Sigmoid colon (tissue), 7 donors: Measurements from ENCODE around the gene SPIN1. TPM values are rescaled to one million over a fixed set of nuclear protein-coding genes. Genes with fewer than 3 reads are reported as not detected.

Source experiments
- DNase-seq: peaks from one replicate; pipeline ENCODE4 v3.0.0-alpha.2; 2019
- H3K27ac ChIP-seq, 4 donors: fragments of 200-600 bp; sonication (generic); one replicate each; pipeline ENCODE4 v1.5.1; 2016 to 2019; ENCODE audit warnings: mild to moderate bottlenecking in 1 of 4
- H3K27me3 ChIP-seq, 3 donors: fragments of 200-600 bp; sonication (generic); one replicate each; pipeline ENCODE4 v1.5.1; 2019; ENCODE audit warnings: mild to moderate bottlenecking in 1 of 3
- H3K36me3 ChIP-seq, 4 donors: fragments of 200-600 bp; sonication (generic); one replicate each; pipeline ENCODE4 v1.5.1; 2016 to 2019
- H3K4me1 ChIP-seq, 4 donors: fragments of 200-600 bp; sonication (generic); one replicate each; pipeline ENCODE4 v1.5.1; 2017 to 2019
- H3K4me3 ChIP-seq, 4 donors: fragments of 200-600 bp; sonication (generic); one replicate each; pipeline ENCODE4 v1.5.1; 2017 to 2019; ENCODE audit warnings: mild to moderate bottlenecking in 2 of 4, moderate library complexity in 1 of 4
- H3K9me3 ChIP-seq, 4 donors: fragments of 200-600 bp in 3 of 4; sonication (generic) in 3 of 4; one replicate each; pipeline versions ENCODE4 v1.5.1 to v1.6.1; 2013 to 2019
- CTCF ChIP-seq, 4 experiments: fragments of 450-650 bp in 3 of 4; fragments of 200-600 bp in 1 of 4; IDR thresholded peaks; one replicate each; pipeline ENCODE4 v1.5.1; 2016 to 2019; ENCODE audit warnings: antibody characterized with exemption in 4 of 4, mild to moderate bottlenecking in 3 of 4, moderate library complexity in 2 of 4
- EP300 ChIP-seq, 4 donors: sonication (generic); formaldehyde crosslinking; IDR thresholded peaks; one replicate each; pipeline ENCODE4 v1.6.1; 2017; ENCODE audit warnings: antibody characterized with exemption in 4 of 4
- POLR2A ChIP-seq, 2 donors: fragments of 450-650 bp; IDR thresholded peaks; one replicate each; pipeline ENCODE4 v1.6.1; 2016; ENCODE audit warnings: antibody characterized with exemption in 2 of 2, mild to moderate bottlenecking in 2 of 2, moderate library complexity in 2 of 2
- POLR2AphosphoS5 ChIP-seq, 4 donors: sonication (generic); formaldehyde crosslinking; IDR thresholded peaks; one replicate each; pipeline ENCODE4 v1.6.1; 2017; ENCODE audit warnings: antibody characterized with exemption in 4 of 4
- WGBS, 2 donors: extraction: QIAGEN DNeasy Blood & Tissue Kit; methylation state at CpG; one replicate each; pipeline ENCODE4 v1.1.7; 2013; 5-methylcytosine and 5-hydroxymethylcytosine counted together
- intact Hi-C: fragments of 100-400 bp; cut with DNase I; formaldehyde crosslinking; loops from one replicate; pipeline ENCODE4 v1.15.1; 2023
- polyA plus RNA-seq, 3 donors: library from polyadenylated mRNA; stranded (reverse); fragments of 200-250 nt; gene quantifications; one replicate each; pipeline ENCODE4 v1.2.3, GENCODE V29; 2013
- total RNA-seq, 4 donors: library from RNA; depleted of rRNA; stranded (reverse); fragments of >200 nt; gene quantifications; one replicate each; pipeline ENCODE4 v1.1.0, GENCODE V29; 2016
- donor health status: healthy with polysubstance abuse.
- donor health status: Bipolar disorder and iron deficiency.
- donor health status: healthy.

Gene SPIN1
- total and polyA plus RNA-seq, 7 donors, result 23.3 to 102 (median 79.2) TPM

- peaks cover 0 to 19% (median 12%) of the 10 kb centered on the region in 4 donors for H3K4me1 ChIP-seq
- WGBS, 2 donors, result 84 to 91% methylated on average over 8 of the region's 8 CpGs
- no peak for TF ChIP-seq EP300 (IDR thresholded peaks at IDR 0.05)
- H3K27ac ChIP-seq, result no peak overlapping the region
- no peaks in the 10 kb centered on the region for H3K36me3 ChIP-seq
- H3K9me3 ChIP-seq, result no peaks in the 10 kb centered on the region
- intact Hi-C loops, result no loop called here
- DNase-seq, result no peak
- no peak overlapping the region for H3K4me3 ChIP-seq
- H3K27me3 ChIP-seq, result no peaks in the 10 kb centered on the region
These were observed 136.7 kb downstream of the SPIN1 start for GRCh38 chr9:88524911-88525310.

DNA sequence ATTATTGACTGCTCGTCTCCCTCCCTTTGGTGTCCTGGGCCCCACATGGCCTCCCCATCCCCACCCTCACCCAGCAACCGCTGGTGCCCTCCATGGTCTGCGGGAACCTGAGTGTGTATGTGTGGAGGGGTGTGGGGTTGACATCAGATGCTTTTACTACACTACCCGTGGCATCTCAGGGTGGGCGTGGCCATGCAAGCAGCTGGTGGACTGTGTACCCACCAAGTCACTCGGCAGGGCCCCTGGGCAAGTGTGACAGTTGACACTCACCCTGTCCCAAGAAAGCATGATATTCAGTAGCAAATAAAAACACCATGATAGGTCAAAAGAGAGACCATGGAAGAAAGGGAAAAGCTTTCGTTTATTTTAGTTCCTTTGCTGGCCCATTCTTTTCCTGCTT is 139.4 kb downstream of the SPIN1 start:
- Histone ChIP-seq H3K27me3 (no peaks in the 10 kb centered on the region), H3K36me3 (no peaks in the 10 kb centered on the region), H3K4me3 (no peak overlapping the region), H3K27ac (no peak overlapping the region), H3K9me3 (no peaks in the 10 kb centered on the region), H3K4me1 (peaks cover 0 to 19% (median 12%) of the 10 kb centered on the region in 4 donors)
- WGBS, 2 donors, result 54 to 76% methylated on average over 7 of the region's 7 CpGs
- TF ChIP-seq POLR2AphosphoS5 (IDR thresholded peaks at IDR 0.05) (no peak), CTCF (IDR thresholded peaks at IDR 0.05) (no peak), POLR2A (IDR thresholded peaks at IDR 0.05) (no peak), EP300 (IDR thresholded peaks at IDR 0.05) (no peak)
- no peak for DNase-seq
- intact Hi-C loops, result no loop called here

Other genes starting within 250 kb of the SPIN1 start
- gene SPATA31C2, start 250.0 kb upstream of the SPIN1 start, total RNA-seq, result not detected
- gene SPATA31C2, start 250.0 kb upstream of the SPIN1 start, polyA plus RNA-seq, result not detected
- under 1 TPM in 1 of 4 donors, not detected in 3; 0.54 TPM for gene NXNL2, start 146.7 kb downstream of the SPIN1 start, total RNA-seq
- gene NXNL2, start 146.7 kb downstream of the SPIN1 start, polyA plus RNA-seq, result 1 to 10 TPM in 1 of 3 donors, under 1 TPM in 1, not detected in 1; 0.16 to 1.2 TPM